ENCODE results near the gene PKM. TPM values are rescaled to one million over a fixed set of nuclear protein-coding genes. Genes with fewer than 3 reads are reported as not detected.

The PKM gene
- total RNA-seq, 1 experiment from 2014 or later: 1,858 TPM

GRCh38 chr15:72169921-72170611 lies 60.9 kb downstream of the PKM start:
- Histone ChIP-seq H3K27me3 (no peaks in the 10 kb centered on the region), H3K4me3 (no peak overlapping the region), H3K9me3 (replicated peaks) (no peaks in the 10 kb centered on the region), H3K27ac (no peak overlapping the region), H3K36me3 (no peaks in the 10 kb centered on the region), H3K4me1 (peaks cover 2% of the 10 kb centered on the region; the same call in 1 of the 2 replicates)
- DNase-seq: no peak

DNA sequence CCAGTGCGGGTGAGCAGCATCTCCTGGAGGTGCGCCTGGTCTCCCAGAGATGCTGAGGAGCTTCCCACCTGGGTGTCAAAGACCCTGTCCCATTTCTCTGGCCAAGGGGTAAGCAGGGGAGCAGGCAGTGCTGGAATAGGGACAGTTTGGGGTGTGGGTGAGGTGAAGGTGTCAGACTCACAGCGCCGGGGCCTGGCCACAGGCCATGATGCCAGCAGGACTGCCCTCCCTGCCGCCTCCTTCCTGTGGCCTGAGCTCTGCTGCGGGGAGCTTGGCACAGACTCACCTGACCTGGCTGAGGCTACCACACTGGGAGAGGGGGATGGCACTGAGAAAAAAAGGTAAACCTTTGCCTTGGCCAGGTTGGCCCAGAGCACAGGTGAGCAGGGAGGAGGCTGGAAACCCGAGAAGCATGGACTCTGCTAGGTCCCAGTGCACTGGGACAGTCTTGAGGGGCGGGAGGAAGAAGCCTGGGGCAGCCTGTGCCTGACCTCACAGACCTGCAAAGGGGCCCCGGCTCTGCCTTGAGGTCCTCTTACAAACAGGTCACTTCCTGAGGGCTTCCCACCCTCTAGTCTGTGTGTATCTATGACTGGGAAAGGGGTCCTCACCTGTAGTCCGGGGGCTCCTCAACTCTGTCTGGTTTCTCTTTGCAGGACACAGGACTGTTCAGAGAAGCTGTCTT lies 61.6 kb downstream of the PKM start:
- no peaks in the 10 kb centered on the region for H3K36me3 ChIP-seq
- no peak for DNase-seq
- H3K4me3 ChIP-seq: no peak overlapping the region
- no peaks in the 10 kb centered on the region for H3K27me3 ChIP-seq
- H3K27ac ChIP-seq: no peak overlapping the region
- H3K4me1 ChIP-seq: peaks cover 2% of the 10 kb centered on the region; the same call in 1 of the 2 replicates
- no peaks in the 10 kb centered on the region for H3K9me3 ChIP-seq (replicated peaks)

DNA sequence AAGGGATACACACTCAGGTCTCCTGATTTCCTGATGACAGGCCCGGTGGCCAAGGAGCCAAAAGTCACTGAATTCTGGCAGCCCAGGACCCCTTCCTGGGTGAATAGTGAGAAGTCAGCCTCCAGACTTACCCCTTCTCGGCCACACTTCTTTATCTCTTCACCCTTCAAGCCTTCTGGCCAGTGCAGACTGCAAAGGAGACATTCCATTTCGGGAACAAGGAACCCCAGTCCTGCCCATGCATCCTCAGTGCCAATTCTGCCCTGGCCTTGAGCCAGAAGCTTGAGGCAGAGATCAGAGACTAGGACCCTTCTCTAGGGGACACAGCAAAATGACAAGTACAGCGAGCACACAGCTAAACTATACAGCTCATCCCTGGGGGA lies 62.2 kb downstream of the PKM start:
- Histone ChIP-seq H3K36me3 (no peaks in the 10 kb centered on the region), H3K4me3 (no peak overlapping the region), H3K4me1 (peaks cover 2% of the 10 kb centered on the region; the same call in 1 of the 2 replicates), H3K27ac (no peak overlapping the region), H3K27me3 (no peaks in the 10 kb centered on the region), H3K9me3 (replicated peaks) (no peaks in the 10 kb centered on the region)
- no peak for DNase-seq

DNA sequence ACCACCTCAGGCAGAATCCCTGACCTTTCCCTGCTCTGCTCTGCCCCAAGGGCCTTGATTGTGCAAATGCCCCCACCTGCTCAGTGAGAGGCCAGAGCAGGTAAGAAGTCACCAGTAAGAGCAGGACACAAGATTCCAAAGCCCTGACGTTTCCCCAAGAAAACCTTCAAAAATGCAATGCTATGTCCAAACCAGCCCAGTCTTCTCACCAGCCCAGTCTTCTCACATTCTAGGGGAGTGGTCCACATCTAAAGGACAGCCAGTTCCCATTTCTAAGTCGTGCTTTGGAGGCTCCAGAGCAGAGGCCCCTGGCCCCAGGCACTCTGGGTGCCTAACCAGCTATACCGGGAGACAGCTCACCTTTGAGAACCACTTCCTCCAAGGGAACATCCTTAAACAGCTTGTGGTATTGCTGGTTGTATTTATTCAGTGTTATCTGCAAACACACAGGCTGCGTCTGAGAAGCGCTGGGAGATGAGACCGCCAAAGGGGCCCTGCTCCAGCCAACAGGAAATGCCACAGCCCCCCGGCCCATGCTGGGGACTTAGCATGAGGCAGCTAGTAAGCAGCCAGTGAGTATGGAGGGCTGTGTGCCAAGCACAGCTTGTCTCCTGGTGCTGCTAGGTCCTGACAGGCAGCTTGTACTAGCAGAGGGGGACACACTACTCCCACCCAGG lies 62.7 kb downstream of the PKM start:
- H3K36me3 ChIP-seq: no peaks in the 10 kb centered on the region
- peak; percentile 28 to 33 for DNase-seq

GRCh38 chr15:72167445-72167844 lies 63.5 kb downstream of the PKM start:
- H3K9me3 ChIP-seq (replicated peaks): no peaks in the 10 kb centered on the region
- no peak for DNase-seq
- H3K27ac ChIP-seq: no peak overlapping the region
- no peak overlapping the region for H3K4me3 ChIP-seq
- peaks cover 2% of the 10 kb centered on the region; the same call in 1 of the 2 replicates for H3K4me1 ChIP-seq
- H3K27me3 ChIP-seq: no peaks in the 10 kb centered on the region
- no peaks in the 10 kb centered on the region for H3K36me3 ChIP-seq

More for the DNA sequence above, 62.7 kb downstream of the PKM start:
- Histone ChIP-seq H3K4me3 (no peak overlapping the region), H3K4me1 (peaks cover 2% of the 10 kb centered on the region; the same call in 1 of the 2 replicates), H3K27ac (no peak overlapping the region), H3K27me3 (no peaks in the 10 kb centered on the region), H3K9me3 (replicated peaks) (no peaks in the 10 kb centered on the region)

DNA sequence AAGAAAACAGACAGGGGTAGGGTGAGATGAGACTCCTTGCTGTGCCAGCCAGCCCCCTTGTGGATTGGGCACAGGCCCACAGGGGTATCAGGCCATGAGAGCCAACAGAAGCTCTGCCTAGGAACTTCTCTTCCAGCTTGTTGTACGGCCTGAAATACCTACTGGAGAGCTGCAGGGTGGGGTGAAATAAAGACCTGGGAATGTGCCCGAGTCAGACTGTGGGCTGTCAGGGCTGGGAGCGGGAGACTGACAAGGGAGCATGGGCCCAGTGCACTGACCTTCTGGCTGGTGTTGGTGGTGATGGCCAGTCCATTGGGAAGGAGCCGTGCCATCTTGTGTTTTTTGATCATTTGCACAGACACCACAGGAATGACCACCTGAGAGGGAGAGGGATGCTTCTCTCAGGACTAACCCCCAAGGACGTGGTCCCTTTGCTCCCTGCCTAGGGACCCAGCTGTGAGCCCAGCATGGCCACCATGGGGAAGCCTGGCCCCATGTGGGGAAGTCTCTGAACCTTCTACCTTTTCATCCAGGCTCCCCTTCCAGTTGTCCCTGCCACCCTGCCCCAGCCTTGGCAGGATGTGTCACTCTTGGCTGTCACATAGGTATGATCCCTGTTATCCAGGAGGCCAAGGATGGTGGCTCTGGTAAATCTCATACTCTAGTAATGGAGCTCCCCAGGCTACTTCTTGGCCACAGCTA lies 64.1 kb downstream of the PKM start:
- H3K9me3 ChIP-seq (replicated peaks): no peaks in the 10 kb centered on the region
- H3K36me3 ChIP-seq: no peaks in the 10 kb centered on the region
- no peak overlapping the region for H3K27ac ChIP-seq
- H3K4me3 ChIP-seq: no peak overlapping the region
- no peaks in the 10 kb centered on the region for H3K27me3 ChIP-seq
- peaks cover 2% of the 10 kb centered on the region; the same call in 1 of the 2 replicates for H3K4me1 ChIP-seq
- no peak for DNase-seq

- no peak overlapping the region for H3K27ac ChIP-seq
- no peak for DNase-seq
- no peaks in the 10 kb centered on the region for H3K36me3 ChIP-seq
- H3K27me3 ChIP-seq: no peaks in the 10 kb centered on the region
- no peak overlapping the region for H3K4me3 ChIP-seq
- H3K9me3 ChIP-seq (replicated peaks): no peaks in the 10 kb centered on the region
- H3K4me1 ChIP-seq: peaks cover 11% of the 10 kb centered on the region
These were observed 67.3 kb downstream of the PKM start for GRCh38 chr15:72163719-72164118.

GRCh38 chr15:72162569-72162968 lies 68.4 kb downstream of the PKM start:
- Histone ChIP-seq H3K36me3 (no peaks in the 10 kb centered on the region), H3K9me3 (replicated peaks) (no peaks in the 10 kb centered on the region), H3K27ac (no peak overlapping the region), H3K4me3 (no peak overlapping the region), H3K4me1 (peaks cover 9% of the 10 kb centered on the region), H3K27me3 (no peaks in the 10 kb centered on the region)
- no peak for DNase-seq

DNA sequence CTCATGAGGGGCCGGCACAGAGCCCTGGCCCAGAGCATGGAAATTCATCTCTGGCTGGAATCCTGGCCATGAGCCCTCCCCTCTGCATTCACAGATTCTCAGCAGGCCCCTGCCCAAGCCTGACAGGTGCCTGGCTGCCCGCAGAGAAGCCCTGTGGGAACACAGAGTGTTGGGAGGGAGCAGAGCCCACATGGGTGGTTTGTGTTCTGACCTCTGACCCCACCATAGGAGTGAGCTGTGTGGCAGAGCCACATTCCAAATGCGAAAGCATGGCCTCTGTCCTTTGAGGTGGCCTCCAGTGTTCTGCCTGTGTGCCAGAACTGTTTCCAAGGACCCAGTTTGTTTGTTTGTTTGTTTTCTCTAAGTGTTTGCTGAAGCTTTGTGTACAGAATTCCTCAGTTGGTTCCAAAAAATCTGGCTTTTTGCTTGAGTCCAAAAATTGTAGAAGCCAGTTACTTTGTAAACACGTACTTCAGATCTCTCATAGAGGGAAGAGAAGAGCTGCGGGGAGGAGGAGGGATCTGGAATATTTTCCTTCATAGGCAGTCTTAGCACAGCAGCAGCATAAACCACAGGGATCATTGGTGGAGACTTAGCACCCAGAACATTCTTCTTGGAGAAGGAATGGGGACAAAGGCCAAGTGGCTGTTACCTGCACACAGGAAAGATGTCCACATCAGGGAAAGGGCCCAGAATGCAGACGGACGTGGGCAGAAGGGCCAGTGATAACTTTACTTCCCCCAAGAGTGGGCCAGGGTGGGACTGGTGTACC lies 69.4 kb downstream of the PKM start:
- Histone ChIP-seq H3K36me3 (no peaks in the 10 kb centered on the region), H3K27ac (no peak overlapping the region), H3K27me3 (no peaks in the 10 kb centered on the region), H3K4me1 (peaks cover 9% of the 10 kb centered on the region), H3K4me3 (no peak overlapping the region), H3K9me3 (replicated peaks) (no peaks in the 10 kb centered on the region)
- peak; percentile 66 to 70 for DNase-seq

DNA sequence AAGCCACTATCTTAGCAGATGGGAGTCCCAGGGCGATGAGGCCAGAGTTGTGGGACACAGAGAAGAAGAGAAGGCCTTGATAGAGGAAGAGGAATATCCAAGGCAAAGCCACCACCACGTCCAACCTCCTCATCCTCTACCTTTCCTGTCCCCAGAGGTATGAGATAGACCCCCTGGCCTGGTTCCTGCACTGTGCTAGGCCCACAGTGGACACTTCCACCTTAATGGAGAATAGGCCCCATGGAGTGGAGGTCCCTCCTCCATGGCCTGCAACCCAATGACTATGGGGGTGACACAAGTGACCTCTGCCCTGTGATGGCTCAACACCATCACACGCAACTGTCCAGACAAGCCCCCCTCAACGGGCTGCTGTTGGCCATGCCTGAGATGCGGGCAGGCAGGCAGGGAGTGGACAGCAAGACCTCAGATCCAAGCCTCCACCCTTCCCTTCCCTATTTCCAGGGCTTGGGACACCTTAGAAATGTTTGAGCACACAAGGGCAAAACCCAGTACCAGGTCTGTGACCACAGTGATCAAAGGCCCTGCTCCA lies 70.2 kb downstream of the PKM start:
- Histone ChIP-seq H3K4me1 (peaks cover 9% of the 10 kb centered on the region), H3K27ac (no peak overlapping the region), H3K36me3 (no peaks in the 10 kb centered on the region), H3K27me3 (no peaks in the 10 kb centered on the region), H3K4me3 (no peak overlapping the region), H3K9me3 (replicated peaks) (no peaks in the 10 kb centered on the region)
- no peak for DNase-seq

DNA sequence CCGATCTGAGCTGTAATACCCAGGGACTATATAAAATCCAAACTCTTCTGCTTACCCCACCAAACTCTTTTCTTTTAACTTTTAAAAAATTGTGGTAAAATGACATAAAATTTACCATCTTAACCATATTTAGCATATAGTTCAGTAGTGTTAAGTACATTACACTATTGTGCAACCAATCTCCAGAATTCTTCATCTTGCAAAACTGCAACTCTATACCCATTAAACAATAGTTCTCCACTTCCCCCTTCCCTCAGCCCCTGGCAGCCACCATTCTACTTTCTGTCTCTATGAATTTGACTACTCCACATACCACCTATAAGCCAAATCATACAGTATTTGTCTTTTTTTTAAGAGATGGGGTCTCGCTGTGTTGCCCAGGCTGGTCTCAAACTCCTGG lies 74.1 kb downstream of the PKM start:
- no peak for DNase-seq
- H3K4me1 ChIP-seq: peaks cover 17% of the 10 kb centered on the region
- no peaks in the 10 kb centered on the region for H3K9me3 ChIP-seq (replicated peaks)
- H3K27ac ChIP-seq: no peak overlapping the region
- no peak overlapping the region for H3K4me3 ChIP-seq
- H3K36me3 ChIP-seq: no peaks in the 10 kb centered on the region
- no peaks in the 10 kb centered on the region for H3K27me3 ChIP-seq

DNA sequence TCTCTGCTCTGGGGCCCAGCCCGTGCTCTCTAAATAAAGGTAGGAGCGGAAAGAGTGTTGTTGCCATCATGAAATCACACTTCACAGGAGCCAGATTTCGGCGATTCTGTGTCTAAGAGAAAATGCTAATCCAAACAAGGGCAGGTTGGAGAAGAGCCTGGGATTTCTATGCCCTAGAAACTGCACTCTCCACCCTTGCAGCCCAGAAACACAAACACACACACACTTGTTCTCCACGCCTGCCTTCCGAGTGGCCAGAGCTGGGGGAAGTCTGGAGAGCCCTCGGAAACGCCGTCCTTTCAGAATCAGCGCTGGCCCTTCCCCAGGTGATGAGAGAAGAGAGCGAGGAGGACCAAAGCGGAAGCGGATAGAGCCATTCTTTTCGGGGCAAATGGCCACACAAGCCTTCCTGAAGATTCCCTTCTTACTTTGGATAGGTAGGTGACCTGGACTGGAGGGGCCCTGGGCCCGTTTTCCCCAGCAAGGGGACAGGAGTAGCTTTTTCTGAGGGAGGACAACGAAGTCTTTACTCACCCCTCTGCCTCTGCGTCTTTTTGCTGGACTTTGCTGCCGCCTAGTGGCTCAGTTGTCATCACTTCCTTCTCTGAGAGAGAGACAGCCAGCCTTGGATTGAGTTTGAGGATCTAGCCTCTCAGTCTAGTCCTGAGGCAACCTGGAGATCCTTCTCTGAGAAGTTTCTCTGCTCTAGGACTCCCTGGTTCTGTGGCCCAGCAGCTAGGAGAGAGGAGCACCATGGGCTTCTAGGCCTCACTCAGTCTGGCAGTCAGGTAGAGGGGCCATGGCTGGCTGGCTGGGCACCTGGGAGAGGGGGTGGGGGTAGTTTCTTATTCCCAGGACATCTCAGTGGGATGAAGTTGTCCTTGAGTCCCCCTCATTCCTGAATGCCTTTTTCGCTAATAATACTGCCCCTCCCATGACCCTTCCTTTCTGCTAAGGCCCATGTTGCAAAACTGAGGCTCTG lies 75.1 kb downstream of the PKM start:
- DNase-seq: peak; percentile 86 to 96
- peak overlapping the region; percentile 40 for H3K27ac ChIP-seq
- peaks cover 11% of the 10 kb centered on the region for H3K4me1 ChIP-seq
- no peaks in the 10 kb centered on the region for H3K27me3 ChIP-seq
- H3K36me3 ChIP-seq: no peaks in the 10 kb centered on the region
- no peaks in the 10 kb centered on the region for H3K9me3 ChIP-seq (replicated peaks)
- peak overlapping the region; percentile 58 for H3K4me3 ChIP-seq

DNA sequence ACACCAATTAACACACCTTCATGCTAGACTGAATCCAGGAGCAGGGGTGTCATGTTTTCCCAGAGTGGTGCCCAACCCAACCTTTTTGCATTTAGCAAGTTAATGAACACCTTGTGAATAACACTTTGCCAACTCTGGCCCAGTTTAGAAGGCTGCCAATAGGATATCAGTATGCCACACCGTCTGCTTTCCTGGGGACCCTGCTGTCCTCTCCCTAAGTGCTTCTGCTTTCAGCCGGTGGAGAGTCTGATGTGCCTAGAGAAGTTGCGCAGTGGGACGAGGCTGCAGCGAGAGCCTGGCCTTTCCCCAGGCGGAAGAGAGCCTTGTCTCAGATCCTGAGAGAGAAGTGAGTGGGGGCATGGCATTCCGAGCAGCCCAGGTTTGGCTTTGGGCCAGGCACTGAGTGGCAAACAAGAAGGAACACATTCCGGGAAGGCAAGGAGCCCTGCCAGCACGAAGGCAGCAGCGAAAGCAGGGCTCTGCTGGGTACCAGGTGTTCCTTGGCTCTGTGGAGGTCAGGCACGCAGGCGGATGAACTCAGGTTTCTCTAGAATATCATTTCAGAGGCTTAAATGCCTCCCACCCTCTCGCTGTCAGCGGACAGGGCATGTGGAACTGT lies 75.9 kb downstream of the PKM start:
- no peaks in the 10 kb centered on the region for H3K36me3 ChIP-seq
- H3K4me3 ChIP-seq: peak overlapping the region; percentile 58
- peak overlapping the region; percentile 40 for H3K27ac ChIP-seq
- peak; percentile 74 to 76 for DNase-seq
- no peaks in the 10 kb centered on the region for H3K9me3 ChIP-seq (replicated peaks)
- no peaks in the 10 kb centered on the region for H3K27me3 ChIP-seq
- peaks cover 8% of the 10 kb centered on the region for H3K4me1 ChIP-seq

Measured in SJCRH30 (cell line).